Smooth muscle cell (in vitro differentiated cells): Measurements from ENCODE around the gene LRP4. TPM values are rescaled to one million over a fixed set of nuclear protein-coding genes. Genes with fewer than 3 reads are reported as not detected.

Source experiments
- DNase-seq: peaks from one replicate; lab custom pipeline; 2025; ENCODE audit not compliant: unreplicated experiment; lab: John Stamatoyannopoulos, UW
- H2AFZ ChIP-seq: fragments of 200-600 bp; sonication (generic); 2 replicates; pipeline ENCODE4 v1.6.0; 2016; ENCODE audit warnings: antibody characterized with exemption, low read depth, mild to moderate bottlenecking
- H3F3A ChIP-seq: fragments of 200-600 bp; sonication (generic); 2 replicates; pipeline ENCODE4 v1.6.0; 2017; ENCODE audit warnings: antibody characterized with exemption, low read depth
- H3K27ac ChIP-seq: fragments of 200-600 bp; sonication (generic); 2 replicates; pipeline ENCODE4 v1.5.1; 2016; ENCODE audit warnings: low read depth, mild to moderate bottlenecking
- H3K27me3 ChIP-seq: fragments of 200-600 bp; sonication (generic); 2 replicates; pipeline ENCODE4 v1.6.1; 2016; ENCODE audit warnings: low read depth, mild to moderate bottlenecking
- H3K36me3 ChIP-seq: fragments of 200-600 bp; sonication (generic); 2 replicates; pipeline ENCODE4 v1.5.1; 2016; ENCODE audit warnings: low read depth
- H3K4me1 ChIP-seq: fragments of 200-600 bp; sonication (generic); 2 replicates; pipeline ENCODE4 v1.5.1; 2016; ENCODE audit warnings: low read depth
- H3K4me2 ChIP-seq: fragments of 200-600 bp; sonication (generic); 2 replicates; pipeline ENCODE4 v1.6.0; 2016; ENCODE audit warnings: mild to moderate bottlenecking
- H3K4me3 ChIP-seq: fragments of 200-600 bp; sonication (generic); 2 replicates; pipeline ENCODE4 v1.5.1; 2016; ENCODE audit warnings: mild to moderate bottlenecking
- H3K79me2 ChIP-seq: fragments of 200-600 bp; sonication (generic); 2 replicates; pipeline ENCODE4 v1.6.0; 2016; ENCODE audit warnings: low read depth, mild to moderate bottlenecking
- H3K9ac ChIP-seq: fragments of 200-600 bp; sonication (generic); 2 replicates; pipeline ENCODE4 v1.6.0; 2016; ENCODE audit warnings: low read depth
- H3K9me3 ChIP-seq: fragments of 200-600 bp; sonication (generic); replicated peaks from 2 replicates; pipeline ENCODE4 v1.5.1; 2016; ENCODE audit warnings: low read depth
- H4K20me1 ChIP-seq: fragments of 200-600 bp; sonication (generic); 2 replicates; pipeline ENCODE4 v1.6.0; 2016; ENCODE audit warnings: low read depth
- CTCF ChIP-seq: fragments of 200-600 bp; sonication (generic); IDR thresholded peaks from 2 replicates; pipeline ENCODE4 v1.5.1; 2017; ENCODE audit warnings: borderline replicate concordance, mild to moderate bottlenecking, antibody characterized with exemption; ENCODE audit not compliant: insufficient read depth, poor library complexity, severe bottlenecking
- WGBS: methylation state at CpG from one replicate; pipeline ENCODE4 v1.1.7; 2016; ENCODE audit warnings: low lambda C conversion rate; 5-methylcytosine and 5-hydroxymethylcytosine counted together
- polyA plus RNA-seq: library from polyadenylated mRNA; unstranded; fragments of >200 nt; fragmentation: Nextera tagmentation; extraction: Ambion mirVana; gene quantifications from 2 replicates; pipeline ENCODE4 v1.2.1, GENCODE V29; 2016
- total RNA-seq: library from RNA; depleted of rRNA; stranded (reverse); fragments of >200 nt; gene quantifications from 2 replicates; pipeline ENCODE4 v1.2.3, GENCODE V29; 2014

The LRP4 gene
- total and polyA plus RNA-seq, 2 experiments from 2014 or later: 10.4 to 13.6 TPM

GRCh38 chr11:46855863-46856262 lies 62.5 kb downstream of the LRP4 start:
- Histone ChIP-seq H3K9ac (no peak overlapping the region), H3K36me3 (peaks cover 2% of the 10 kb centered on the region), H3K27ac (no peak overlapping the region), H4K20me1 (no peaks in the 10 kb centered on the region), H3K4me2 (no peak overlapping the region), H3K4me3 (no peak overlapping the region), H3K4me1 (no peaks in the 10 kb centered on the region), H2AFZ (no peak overlapping the region), H3F3A (no peaks in the 10 kb centered on the region), H3K27me3 (no peaks in the 10 kb centered on the region), H3K9me3 (no peaks in the 10 kb centered on the region), H3K79me2 (no peaks in the 10 kb centered on the region)
- WGBS: 98% methylated on average over 2 of the region's 2 CpGs
- no peak for TF ChIP-seq CTCF
- DNase-seq: no peak

GRCh38 chr11:46855167-46855566 lies 63.2 kb downstream of the LRP4 start:
- Histone ChIP-seq H3K4me3 (no peak overlapping the region), H3K36me3 (no peaks in the 10 kb centered on the region), H3K27me3 (no peaks in the 10 kb centered on the region), H3K27ac (no peak overlapping the region), H3F3A (no peaks in the 10 kb centered on the region), H3K79me2 (no peaks in the 10 kb centered on the region), H4K20me1 (no peaks in the 10 kb centered on the region), H3K4me1 (no peaks in the 10 kb centered on the region), H3K9me3 (no peaks in the 10 kb centered on the region), H3K9ac (no peak overlapping the region), H2AFZ (no peak overlapping the region), H3K4me2 (no peak overlapping the region)
- TF ChIP-seq CTCF: no peak
- no peak for DNase-seq
- 91% methylated on average over 3 of the region's 3 CpGs for WGBS

GRCh38 chr11:46850829-46851380 lies 67.4 kb downstream of the LRP4 start:
- WGBS: 65% methylated on average over 10 of the region's 10 CpGs
- Histone ChIP-seq H3K4me1 (peaks cover 4% of the 10 kb centered on the region), H3K9me3 (no peaks in the 10 kb centered on the region), H3K4me3 (no peak overlapping the region), H3K36me3 (no peaks in the 10 kb centered on the region), H3K79me2 (no peaks in the 10 kb centered on the region), H4K20me1 (no peaks in the 10 kb centered on the region), H3F3A (no peaks in the 10 kb centered on the region), H3K27ac (no peak overlapping the region), H3K27me3 (no peaks in the 10 kb centered on the region), H3K4me2 (peak overlapping the region; percentile 46), H2AFZ (no peak overlapping the region), H3K9ac (no peak overlapping the region)
- DNase-seq: no peak
- TF ChIP-seq CTCF: no peak

GRCh38 chr11:46849631-46850030 lies 68.7 kb downstream of the LRP4 start:
- Histone ChIP-seq H3K79me2 (peaks cover 11% of the 10 kb centered on the region), H3K4me1 (peaks cover 10% of the 10 kb centered on the region), H3K36me3 (no peaks in the 10 kb centered on the region), H4K20me1 (peaks cover 3% of the 10 kb centered on the region), H2AFZ (no peak overlapping the region), H3K4me2 (no peak overlapping the region), H3K27ac (no peak overlapping the region), H3K9me3 (no peaks in the 10 kb centered on the region), H3K4me3 (no peak overlapping the region), H3K27me3 (no peaks in the 10 kb centered on the region), H3K9ac (no peak overlapping the region), H3F3A (no peaks in the 10 kb centered on the region)
- 91% methylated on average over 1 of the region's 1 CpG for WGBS
- TF ChIP-seq CTCF: no peak
- no peak for DNase-seq
